Measurements from ENCODE around the gene CDC37. TPM values are rescaled to one million over a fixed set of nuclear protein-coding genes. Genes with fewer than 3 reads are reported as not detected.

CDC37 gene
- total RNA-seq, 1 experiment from 2014 or later: 204 TPM

DNA sequence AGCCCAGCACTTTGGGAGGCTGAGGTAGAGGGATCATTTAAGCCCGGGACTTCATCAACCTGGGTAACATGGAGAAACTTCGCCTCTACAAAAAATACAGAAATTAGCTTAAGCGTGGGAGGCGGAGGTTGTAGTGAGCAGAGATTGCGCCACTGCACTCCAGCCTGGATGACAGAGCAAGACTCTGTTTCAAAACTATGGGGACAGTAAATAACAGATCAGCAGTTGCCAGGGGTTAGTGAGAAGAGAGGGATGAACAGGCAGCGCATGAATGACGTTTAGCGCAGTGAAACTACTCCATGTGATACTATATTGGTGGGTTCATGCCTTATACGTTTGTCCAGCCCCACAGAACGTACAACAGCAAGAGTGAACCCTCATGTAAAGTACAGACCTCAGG, 56.8 kb downstream of the CDC37 start (continued):
- TF ChIP-seq ZNF219 (CRISPR knock-in tag; IDR thresholded peaks at IDR 0.05; ENCODE audit: borderline replicate concordance): no peak

GRCh38 chr19:10344780-10345179, 58.6 kb downstream of the CDC37 start:
- H3K36me3 Mint-ChIP-seq: no peaks in the 10 kb centered on the region
- ChIA-PET POLR2A (interaction anchor here (0.6 kb wide), 1 partner anchor 224 kb away, joined by 3 read pairs; no protein-coding TSS in a partner anchor), CTCF (interaction anchor here (0.8 to 1.3 kb wide), 4 partner anchors 9 to 71 kb away, joined by 3 to 5 read pairs (median 4); no protein-coding TSS in a partner anchor)
- H3K27me3 Mint-ChIP-seq (ENCODE audit: low read depth): no peaks in the 10 kb centered on the region
- H3K9me3 Mint-ChIP-seq: no peaks in the 10 kb centered on the region
- DNase-seq (ENCODE audit: low spot score) (no peak), ATAC-seq (no peak)
- H3K4me1 Mint-ChIP-seq: peaks cover 8% of the 10 kb centered on the region
- no peak overlapping the region for H3K4me3 Mint-ChIP-seq
- TF ChIP-seq ELF4 (CRISPR knock-in tag; IDR thresholded peaks at IDR 0.05; ENCODE audit: low read depth): no peak
- TF ChIP-seq RELA (CRISPR knock-in tag; IDR thresholded peaks at IDR 0.05; ENCODE audit: borderline replicate concordance): no peak
- no peak for TF ChIP-seq EMX1 (CRISPR knock-in tag; IDR thresholded peaks at IDR 0.05)
- no peak for TF ChIP-seq GRHL2 (CRISPR knock-in tag; IDR thresholded peaks at IDR 0.05; ENCODE audit: insufficient replicate concordance, severe bottlenecking)
- no peak for TF ChIP-seq ZNF396 (CRISPR knock-in tag; IDR thresholded peaks at IDR 0.05; ENCODE audit: borderline replicate concordance)
- TF ChIP-seq FOXJ3 (CRISPR knock-in tag; IDR thresholded peaks at IDR 0.05; ENCODE audit: borderline replicate concordance): no peak
- TF ChIP-seq MLX (CRISPR knock-in tag; IDR thresholded peaks at IDR 0.05): no peak
- TF ChIP-seq TEAD1 (CRISPR knock-in tag; IDR thresholded peaks at IDR 0.05): no peak
- TF ChIP-seq PREB (CRISPR knock-in tag; IDR thresholded peaks at IDR 0.05; ENCODE audit: borderline replicate concordance): no peak
- no peak for TF ChIP-seq ZNF232 (CRISPR knock-in tag; IDR thresholded peaks at IDR 0.05)
- no peak overlapping the region for H3K27ac Mint-ChIP-seq

- H3K4me3 Mint-ChIP-seq: no peak overlapping the region
- ChIA-PET CTCF (interaction anchor here (0.6 to 1.7 kb wide), 5 partner anchors 10 to 496 kb away, joined by 3 to 11 read pairs (median 3); partner anchors contain the start of genes QTRT1 and RAVER1), POLR2A (interaction anchor here (1.0 kb wide), 1 partner anchor 9 kb away, joined by 6 read pairs; no protein-coding TSS in a partner anchor)
- H3K4me1 Mint-ChIP-seq: peaks cover 21% of the 10 kb centered on the region
- TF ChIP-seq ZNF281 (CRISPR knock-in tag; IDR thresholded peaks at IDR 0.05) (no peak), ESRRA (CRISPR knock-in tag; IDR thresholded peaks at IDR 0.05; ENCODE audit: borderline replicate concordance) (no peak), TEAD1 (CRISPR knock-in tag; IDR thresholded peaks at IDR 0.05) (no peak), USF2 (CRISPR knock-in tag; IDR thresholded peaks at IDR 0.05) (no peak), RORB (CRISPR knock-in tag; IDR thresholded peaks at IDR 0.05) (no peak), JAZF1 (CRISPR knock-in tag; IDR thresholded peaks at IDR 0.05) (no peak), ZNF232 (CRISPR knock-in tag; IDR thresholded peaks at IDR 0.05) (no peak), CDX4 (CRISPR knock-in tag; IDR thresholded peaks at IDR 0.05; ENCODE audit: borderline replicate concordance) (no peak), ZNF671 (CRISPR knock-in tag; IDR thresholded peaks at IDR 0.05) (no peak), GTF2I (CRISPR knock-in tag; conservative IDR thresholded peaks at IDR 0.05) (no peak), ZNF219 (CRISPR knock-in tag; IDR thresholded peaks at IDR 0.05; ENCODE audit: borderline replicate concordance) (no peak), GABPB1 (CRISPR knock-in tag; IDR thresholded peaks at IDR 0.05) (no peak), FOXP1 (CRISPR knock-in tag; IDR thresholded peaks at IDR 0.05; ENCODE audit: borderline replicate concordance) (no peak)
- TF ChIP-seq, protein P1, sequence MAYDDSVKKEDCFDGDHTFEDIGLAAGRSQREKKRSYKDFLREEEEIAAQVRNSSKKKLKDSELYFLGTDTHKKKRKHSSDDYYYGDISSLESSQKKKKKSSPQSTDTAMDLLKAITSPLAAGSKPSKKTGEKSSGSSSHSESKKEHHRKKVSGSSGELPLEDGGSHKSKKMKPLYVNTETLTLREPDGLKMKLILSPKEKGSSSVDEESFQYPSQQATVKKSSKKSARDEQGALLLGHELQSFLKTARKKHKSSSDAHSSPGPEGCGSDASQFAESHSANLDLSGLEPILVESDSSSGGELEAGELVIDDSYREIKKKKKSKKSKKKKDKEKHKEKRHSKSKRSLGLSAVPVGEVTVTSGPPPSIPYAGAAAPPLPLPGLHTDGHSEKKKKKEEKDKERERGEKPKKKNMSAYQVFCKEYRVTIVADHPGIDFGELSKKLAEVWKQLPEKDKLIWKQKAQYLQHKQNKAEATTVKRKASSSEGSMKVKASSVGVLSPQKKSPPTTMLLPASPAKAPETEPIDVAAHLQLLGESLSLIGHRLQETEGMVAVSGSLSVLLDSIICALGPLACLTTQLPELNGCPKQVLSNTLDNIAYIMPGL (CRISPR knock-in tag; IDR thresholded peaks at IDR 0.05): no peak
- no peak overlapping the region for H3K27ac Mint-ChIP-seq
- H3K9me3 Mint-ChIP-seq: no peaks in the 10 kb centered on the region
- DNase-seq (ENCODE audit: low spot score) (no peak), ATAC-seq (no peak)
- no peaks in the 10 kb centered on the region for H3K27me3 Mint-ChIP-seq (ENCODE audit: low read depth)
- no peaks in the 10 kb centered on the region for H3K36me3 Mint-ChIP-seq
Measured at GRCh38 chr19:10343495-10343894, 59.8 kb downstream of the CDC37 start.
